Spinal cord (tissue), 10 donors: Measurements from ENCODE around the gene PGF. TPM values are rescaled to one million over a fixed set of nuclear protein-coding genes. Genes with fewer than 3 reads are reported as not detected.

Experiments used
- DNase-seq, 6 donors: peaks; one replicate each; pipeline versions ENCODE4 v3.0.0 to v3.0.0-alpha.2; 2013 to 2015; ENCODE audit warnings: low spot score in 6 of 6, low read depth in 4 of 6
- H3K27ac ChIP-seq: one replicate; pipeline ENCODE4 v1.5.1; 2013; ENCODE audit warnings: low read depth, low read length, control low read depth
- H3K27me3 ChIP-seq: one replicate; pipeline ENCODE4 v1.6.1; 2013; ENCODE audit warnings: low read length; ENCODE audit not compliant: control insufficient read depth, insufficient read depth
- H3K36me3 ChIP-seq: one replicate; pipeline ENCODE4 v1.6.1; 2013; ENCODE audit warnings: low read length; ENCODE audit not compliant: control insufficient read depth, insufficient read depth
- H3K4me1 ChIP-seq: one replicate; pipeline ENCODE4 v1.6.1; 2013; ENCODE audit warnings: low read length; ENCODE audit not compliant: control insufficient read depth, insufficient read depth
- H3K4me3 ChIP-seq: one replicate; pipeline ENCODE4 v1.5.1; 2013; ENCODE audit warnings: low read depth, low read length, control low read depth
- H3K9me3 ChIP-seq: one replicate; pipeline ENCODE4 v1.6.1; 2013; ENCODE audit warnings: low read length; ENCODE audit not compliant: control insufficient read depth, insufficient read depth
- WGBS: methylation state at CpG from one replicate; pipeline ENCODE4 v1.1.5; 2013; ENCODE audit warnings: missing lambda C conversion rate; ENCODE audit not compliant: insufficient coverage; 5-methylcytosine and 5-hydroxymethylcytosine counted together
- polyA plus RNA-seq, 2 donors: library from polyadenylated mRNA; unstranded; fragments of 120-200 nt; gene quantifications; one replicate each; pipeline ENCODE4 v1.2.1, GENCODE V29; 2013; ENCODE audit not compliant: insufficient read length in 2 of 2
- total RNA-seq, 2 donors: library from RNA; depleted of rRNA in 1 of 2; stranded (reverse); fragments of 120-200 nt in 1 of 2; fragments of >200 nt in 1 of 2; gene quantifications; one replicate each; pipeline versions ENCODE4 v1.2.3 to v1.2.4, GENCODE V29; 2013 to 2014
- donor health status: healthy.

The PGF gene
- total and polyA plus RNA-seq, 4 donors: 5.7 to 23.0 (median 10.8) TPM

GRCh38 chr14:74915426-74915825, 40.0 kb downstream of the PGF start:
- Histone ChIP-seq H3K4me3 (no peak overlapping the region), H3K4me1 (peaks cover 17% of the 10 kb centered on the region), H3K9me3 (no peaks in the 10 kb centered on the region), H3K36me3 (peaks cover 75% of the 10 kb centered on the region), H3K27ac (no peak overlapping the region), H3K27me3 (no peaks in the 10 kb centered on the region)
- WGBS: 85% methylated on average over 3 of the region's 4 CpGs
- no peak for DNase-seq

DNA sequence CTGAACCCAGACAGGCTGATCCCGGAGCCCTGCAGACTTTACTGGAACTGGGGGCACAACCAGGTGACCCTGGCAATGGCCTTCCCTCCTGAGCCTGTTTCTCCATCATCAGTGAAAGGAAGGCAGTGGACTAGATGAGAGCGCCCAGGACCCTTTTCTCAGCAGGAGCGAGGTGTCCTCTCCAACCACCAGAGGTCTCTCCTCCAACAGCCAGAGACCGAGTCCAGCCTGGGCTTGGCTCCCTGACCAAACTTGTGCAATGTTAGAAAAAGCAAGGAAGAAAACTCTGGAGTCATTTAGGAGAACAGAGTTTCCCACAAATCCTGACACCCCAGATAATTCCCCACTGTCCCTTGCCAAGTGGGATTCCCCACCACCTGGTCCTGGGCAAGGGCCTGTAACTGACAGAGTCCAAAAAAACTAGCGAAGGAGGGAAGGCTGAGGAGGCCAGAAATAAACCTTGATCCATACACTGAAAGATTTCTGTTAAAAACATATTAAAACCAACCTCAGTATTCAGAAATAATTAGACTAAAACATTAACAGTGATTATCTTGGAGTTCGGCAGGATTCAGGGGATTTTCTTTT, 41.3 kb downstream of the PGF start:
- Histone ChIP-seq H3K27ac (peak overlapping the region; percentile 47), H3K36me3 (peaks cover 73% of the 10 kb centered on the region), H3K4me3 (no peak overlapping the region), H3K9me3 (no peaks in the 10 kb centered on the region), H3K4me1 (peaks cover 20% of the 10 kb centered on the region), H3K27me3 (no peaks in the 10 kb centered on the region)
- 52% methylated on average over 2 of the region's 6 CpGs for WGBS
- DNase-seq: peak in 5 of 6 donors; percentile 23 to 76 (median 42)

DNA sequence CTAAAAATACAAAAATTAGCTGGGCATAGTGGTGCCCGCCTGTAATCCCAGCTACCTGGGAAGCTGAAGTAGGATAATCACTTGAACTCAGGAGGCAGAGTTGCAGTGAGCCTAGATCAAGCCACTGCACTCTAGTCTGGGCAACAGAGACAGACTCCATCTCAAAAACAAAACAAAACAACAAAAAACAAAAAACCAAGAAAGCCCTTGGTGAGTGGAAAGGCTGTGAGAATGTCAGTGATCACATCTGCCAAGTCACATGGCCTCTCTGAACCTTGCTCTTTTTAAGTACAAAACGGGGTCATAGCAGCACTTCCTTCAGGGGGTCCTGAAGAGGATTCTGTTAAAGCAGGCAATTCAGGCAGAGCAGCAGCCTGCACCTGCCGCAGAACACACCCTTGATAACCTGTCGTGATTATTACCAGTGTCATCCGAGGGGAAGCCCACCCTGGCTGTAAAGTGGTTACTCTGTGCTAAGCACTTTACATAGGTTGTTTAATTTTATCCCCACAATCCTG, 41.9 kb downstream of the PGF start:
- no peaks in the 10 kb centered on the region for H3K27me3 ChIP-seq
- H3K4me1 ChIP-seq: peaks cover 23% of the 10 kb centered on the region
- no peak overlapping the region for H3K27ac ChIP-seq
- peaks cover 72% of the 10 kb centered on the region for H3K36me3 ChIP-seq
- WGBS: 64% methylated on average over 2 of the region's 5 CpGs
- no peaks in the 10 kb centered on the region for H3K9me3 ChIP-seq
- H3K4me3 ChIP-seq: no peak overlapping the region
- DNase-seq: no peak

GRCh38 chr14:74912801-74913200, 42.6 kb downstream of the PGF start:
- Histone ChIP-seq H3K36me3 (peaks cover 69% of the 10 kb centered on the region), H3K9me3 (no peaks in the 10 kb centered on the region), H3K27ac (no peak overlapping the region), H3K27me3 (no peaks in the 10 kb centered on the region), H3K4me1 (peaks cover 23% of the 10 kb centered on the region), H3K4me3 (no peak overlapping the region)
- no peak for DNase-seq
- WGBS: 95% methylated on average over 9 of the region's 10 CpGs

DNA sequence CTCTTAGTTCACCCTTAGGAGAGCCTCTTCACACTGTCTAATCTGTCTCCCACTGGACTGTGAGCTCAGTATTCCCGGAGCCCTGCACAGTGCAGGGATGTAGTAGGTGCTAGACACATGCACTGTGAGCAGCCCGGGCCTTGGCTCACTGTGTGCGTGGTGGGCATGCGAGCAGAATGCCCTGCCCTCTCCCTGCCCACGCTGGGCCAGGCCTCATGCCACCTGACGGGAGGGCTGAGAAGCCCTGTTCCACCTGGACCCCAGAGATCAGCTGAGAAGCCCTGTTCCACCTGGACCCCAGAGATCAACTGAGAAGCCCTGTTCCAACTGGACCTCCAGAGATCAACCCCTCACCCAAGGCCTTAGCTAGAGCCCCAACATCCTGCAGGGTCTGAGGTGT, 43.3 kb downstream of the PGF start:
- no peaks in the 10 kb centered on the region for H3K27me3 ChIP-seq
- peaks cover 66% of the 10 kb centered on the region for H3K36me3 ChIP-seq
- no peak overlapping the region for H3K27ac ChIP-seq
- DNase-seq: no peak
- H3K4me3 ChIP-seq: no peak overlapping the region
- H3K9me3 ChIP-seq: no peaks in the 10 kb centered on the region
- H3K4me1 ChIP-seq: peaks cover 25% of the 10 kb centered on the region
- WGBS: 88% methylated on average over 6 of the region's 6 CpGs

GRCh38 chr14:74911704-74912103, 43.7 kb downstream of the PGF start:
- WGBS: 97% methylated on average over 5 of the region's 5 CpGs
- no peak overlapping the region for H3K27ac ChIP-seq
- H3K4me1 ChIP-seq: peaks cover 25% of the 10 kb centered on the region

GRCh38 chr14:74911221-74911620, 44.2 kb downstream of the PGF start:
- Histone ChIP-seq H3K4me3 (no peak overlapping the region), H3K27ac (no peak overlapping the region), H3K9me3 (no peaks in the 10 kb centered on the region), H3K27me3 (no peaks in the 10 kb centered on the region), H3K36me3 (peaks cover 65% of the 10 kb centered on the region), H3K4me1 (peaks cover 24% of the 10 kb centered on the region)
- WGBS: 98% methylated on average over 6 of the region's 6 CpGs
- no peak for DNase-seq

More at GRCh38 chr14:74911704-74912103, 43.7 kb downstream of the PGF start:
- H3K4me3 ChIP-seq: no peak overlapping the region
- DNase-seq: no peak
- no peaks in the 10 kb centered on the region for H3K27me3 ChIP-seq
- peaks cover 66% of the 10 kb centered on the region for H3K36me3 ChIP-seq
- no peaks in the 10 kb centered on the region for H3K9me3 ChIP-seq

DNA sequence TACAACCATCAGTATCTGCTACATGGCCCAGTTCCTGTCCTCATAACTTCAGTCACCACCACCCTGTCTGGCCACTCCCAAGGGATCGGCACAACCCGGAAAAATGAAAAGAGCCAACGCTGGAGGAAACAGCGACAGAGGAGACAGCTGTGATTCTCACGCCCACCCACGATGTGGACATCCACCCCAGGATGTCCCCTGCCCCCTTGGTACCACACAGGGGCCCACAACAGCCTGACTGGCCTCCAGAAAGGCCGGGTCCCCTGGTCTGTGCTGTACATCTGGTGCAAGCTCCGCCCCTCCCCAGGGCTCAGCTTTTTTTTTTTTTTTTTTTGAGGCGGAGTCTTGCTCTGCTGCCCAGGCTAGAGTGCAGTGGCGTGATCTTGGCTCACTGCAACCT, 44.8 kb downstream of the PGF start:
- Histone ChIP-seq H3K4me3 (no peak overlapping the region), H3K27me3 (no peaks in the 10 kb centered on the region), H3K27ac (no peak overlapping the region), H3K4me1 (peaks cover 29% of the 10 kb centered on the region), H3K9me3 (no peaks in the 10 kb centered on the region), H3K36me3 (peaks cover 62% of the 10 kb centered on the region)
- WGBS: 87% methylated on average over 6 of the region's 10 CpGs
- DNase-seq: no peak

GRCh38 chr14:74909911-74910310, 45.5 kb downstream of the PGF start:
- Histone ChIP-seq H3K4me1 (peaks cover 32% of the 10 kb centered on the region), H3K9me3 (no peaks in the 10 kb centered on the region), H3K36me3 (peaks cover 60% of the 10 kb centered on the region), H3K27ac (no peak overlapping the region), H3K4me3 (no peak overlapping the region), H3K27me3 (no peaks in the 10 kb centered on the region)
- no peak for DNase-seq
- 95% methylated on average over 5 of the region's 10 CpGs for WGBS

DNA sequence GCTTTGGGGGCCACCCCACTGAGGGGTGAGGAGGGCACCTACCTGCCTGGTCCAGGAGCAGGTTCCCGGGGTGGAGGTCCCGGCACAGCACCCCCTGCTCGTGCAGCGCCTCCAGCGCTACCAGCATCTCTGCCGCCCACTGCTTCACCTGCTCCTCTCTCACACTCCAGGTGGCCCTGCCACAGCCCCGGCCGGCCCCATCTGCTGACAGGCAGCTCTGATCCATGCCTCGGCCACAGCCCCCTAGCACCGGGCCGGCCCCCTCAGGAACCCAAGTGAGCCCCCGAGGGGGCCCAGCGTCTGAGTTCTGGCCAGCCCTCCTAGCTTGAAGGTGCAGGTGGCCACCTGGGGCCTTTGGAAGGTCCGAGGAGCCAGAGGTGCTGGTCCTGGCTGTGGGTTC, 45.9 kb downstream of the PGF start:
- H3K4me3 ChIP-seq: no peak overlapping the region
- DNase-seq: no peak
- H3K27ac ChIP-seq: no peak overlapping the region
- peaks cover 32% of the 10 kb centered on the region for H3K4me1 ChIP-seq
- H3K27me3 ChIP-seq: no peaks in the 10 kb centered on the region
- H3K9me3 ChIP-seq: no peaks in the 10 kb centered on the region
- 88% methylated on average over 14 of the region's 14 CpGs for WGBS
- H3K36me3 ChIP-seq: peaks cover 62% of the 10 kb centered on the region
